AG09319 (cell line): ENCODE results near the gene UFD1.

Experiments used
- DNase-seq: peaks from one replicate; pipeline ENCODE4 v3.0.0-alpha.2; 2010; ENCODE audit warnings: low read depth; ENCODE audit errors: extremely low read depth
- CTCF ChIP-seq: IDR thresholded peaks from 2 replicates; pipeline ENCODE4 v1.5.1; 2011; ENCODE audit warnings: low read depth, mild to moderate bottlenecking, inconsistent platforms, low read length, moderate library complexity

UFD1 gene

DNA sequence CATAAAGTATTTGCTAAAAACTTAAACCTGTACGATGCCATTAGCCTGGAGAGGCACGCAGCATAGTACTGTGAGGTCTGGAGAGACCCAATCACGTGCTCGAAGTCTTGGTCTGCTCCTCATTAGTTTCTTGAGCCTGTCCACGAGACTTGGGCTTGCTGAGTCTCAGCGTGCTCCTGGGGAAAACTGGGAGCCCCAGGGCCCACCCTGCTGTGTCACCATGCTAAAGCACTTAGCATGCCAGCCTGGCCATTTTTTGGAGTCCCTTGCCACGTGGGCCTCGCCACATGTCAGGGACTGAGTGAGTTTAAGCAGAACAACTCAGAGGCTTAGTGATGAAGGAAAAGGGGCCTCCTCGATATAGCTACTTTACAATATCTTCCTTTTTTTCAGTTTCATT lies 3.3 kb upstream of the UFD1 start:
- TF ChIP-seq CTCF, result no peak
- DNase-seq, result no peak

- TF ChIP-seq CTCF, result no peak
- DNase-seq, result no peak
These were observed 1.8 kb upstream of the UFD1 start for GRCh38 chr22:19480789-19481188.

GRCh38 chr22:19480173-19480568 lies 1.2 kb upstream of the UFD1 start:
- no peak for TF ChIP-seq CTCF
- DNase-seq, result no peak

DNA sequence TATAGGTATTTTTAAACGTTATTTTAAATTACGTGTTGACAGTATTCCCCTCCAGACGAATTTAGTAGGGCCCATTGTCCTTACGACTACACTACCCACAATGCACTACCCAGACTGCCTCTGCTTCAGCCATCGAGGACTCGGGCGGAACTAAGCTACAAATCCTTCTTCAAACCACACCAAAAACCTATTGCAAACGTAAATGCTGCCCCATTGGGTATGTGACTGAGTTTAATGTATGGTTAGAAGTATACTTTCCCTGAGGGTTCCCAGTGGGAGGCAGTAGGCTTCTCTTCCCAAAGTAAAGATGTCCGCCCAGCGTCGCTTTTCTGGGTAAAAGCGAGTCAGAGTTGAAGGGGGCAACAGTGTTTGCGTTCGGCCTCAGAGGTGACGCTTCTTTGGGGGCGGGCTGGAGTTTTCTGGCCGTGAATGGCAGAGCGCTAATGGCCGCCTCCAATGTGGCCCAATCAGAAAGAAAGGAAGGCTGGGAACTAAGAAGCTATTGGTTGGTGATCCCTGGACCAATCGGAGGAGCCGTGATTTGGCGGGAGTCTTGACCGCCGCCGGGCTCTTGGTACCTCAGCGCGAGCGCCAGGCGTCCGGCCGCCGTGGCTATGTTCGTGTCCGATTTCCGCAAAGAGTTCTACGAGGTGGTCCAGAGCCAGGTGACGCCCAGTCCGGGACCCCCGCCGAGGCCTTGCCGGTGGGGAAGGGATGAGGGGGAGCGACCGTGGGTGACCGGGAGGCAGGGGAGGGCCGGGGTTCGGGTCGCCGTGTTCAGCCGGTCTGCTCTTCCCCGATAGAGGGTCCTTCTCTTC lies 571 bp upstream of the UFD1 start, which contains the start of gene CDC45:
Gene CDC45 (plus strand): TSS at position 566 of the 818 bp plus-strand sequence. CDS start 49 bp downstream, at position 615.
- TF ChIP-seq CTCF, result no peak
- DNase-seq, result peak; percentile 95

DNA sequence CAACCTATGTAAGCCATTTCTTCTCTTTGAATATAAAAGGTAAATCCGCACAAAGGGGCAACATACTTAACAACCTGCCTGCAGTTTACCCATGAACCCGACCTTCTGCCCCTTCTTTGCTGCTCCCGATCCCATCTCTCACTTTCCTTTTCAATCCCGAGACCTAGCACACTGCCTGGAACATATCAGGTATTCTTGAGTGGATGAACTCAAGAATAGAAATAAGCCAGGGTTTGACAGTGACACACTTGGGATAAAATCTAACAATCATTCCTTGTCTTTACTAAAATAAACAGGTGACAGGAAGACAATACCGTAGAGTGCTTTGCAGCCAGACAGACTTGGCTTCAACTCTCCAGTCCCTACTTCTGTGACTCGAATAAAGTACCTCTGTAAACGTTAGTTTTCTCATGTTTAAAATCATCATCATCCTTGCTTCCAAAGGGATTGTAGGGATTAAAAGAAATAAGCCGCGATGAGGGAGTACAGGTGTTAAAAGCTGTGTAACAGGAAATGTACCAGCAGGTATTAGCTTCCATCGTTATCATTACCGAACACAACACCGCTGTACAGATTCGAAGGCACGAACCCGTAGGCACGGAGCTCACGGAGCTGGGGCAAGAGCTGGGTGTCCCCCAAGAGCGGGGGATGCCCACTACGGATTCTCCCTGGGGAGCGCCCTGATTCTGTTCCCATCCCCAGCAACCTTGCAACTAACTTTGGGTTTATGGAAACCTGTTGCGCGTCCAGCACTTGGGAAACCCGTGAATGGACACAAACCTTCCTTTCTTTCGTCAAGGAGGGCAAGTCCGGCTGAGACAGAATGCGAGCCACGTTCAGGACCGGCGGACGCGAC lies 720 bp downstream of the UFD1 start:
- no peak for DNase-seq
- no peak for TF ChIP-seq CTCF

DNA sequence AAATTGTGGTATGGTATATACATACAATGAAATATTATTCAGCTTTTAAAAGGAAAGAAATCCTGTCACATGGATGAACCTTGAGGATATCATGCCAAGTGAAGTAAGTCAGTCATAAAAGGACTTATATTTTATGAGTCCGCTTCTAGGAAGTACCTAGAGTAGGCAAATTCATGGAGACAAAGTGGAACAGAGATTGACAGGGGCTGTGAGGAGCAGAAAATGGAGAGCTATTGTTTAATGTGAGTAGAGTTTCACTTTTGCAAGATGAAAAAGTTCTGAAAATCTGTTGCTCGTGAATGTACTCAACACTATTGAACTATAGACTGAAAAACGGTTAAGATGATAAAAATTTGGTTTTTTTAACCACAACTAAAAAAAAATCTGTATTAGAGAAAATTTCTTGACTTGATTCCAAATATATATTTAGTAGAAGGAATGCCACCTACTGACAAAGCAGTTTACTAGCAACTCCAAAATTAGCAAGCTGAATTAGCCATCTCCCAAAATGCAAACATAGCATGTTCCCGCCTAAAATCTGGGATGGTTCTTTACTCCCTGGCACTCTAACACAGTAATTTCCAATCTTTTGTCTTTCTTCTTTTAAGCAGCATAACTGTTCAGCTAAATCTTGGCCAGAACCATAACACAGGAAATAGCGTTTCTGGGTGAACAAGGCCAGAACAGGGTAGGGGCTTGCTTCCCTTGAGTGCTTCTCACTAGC lies 1.5 kb downstream of the UFD1 start:
- no peak for DNase-seq
- peak; percentile 21; the same call in 1 of the 2 replicates for TF ChIP-seq CTCF

- no peak for TF ChIP-seq CTCF
- DNase-seq, result no peak
These were observed 3.0 kb downstream of the UFD1 start for GRCh38 chr22:19476023-19476422.
